Measurements from ENCODE around the gene B9D1. TPM values are rescaled to one million over a fixed set of nuclear protein-coding genes. Genes with fewer than 3 reads are reported as not detected.

B9D1 gene
- total RNA-seq, 1 experiment from 2014 or later = 48.0 TPM

- Histone ChIP-seq H2AFZ (ENCODE audit: low read length) (no peak overlapping the region), H3K9me3 (ENCODE audit: low read length) (no peaks in the 10 kb centered on the region), H3K4me1 (ENCODE audit: insufficient read depth, low read length) (peaks cover 30% of the 10 kb centered on the region), H3K9ac (ENCODE audit: low read length) (no peak overlapping the region), H3K9me2 (replicated peaks; ENCODE audit: low read length) (no peaks in the 10 kb centered on the region), H3F3A (ENCODE audit: low read length, unreplicated experiment) (no peaks in the 10 kb centered on the region), H3K27ac (ENCODE audit: low read length) (no peak overlapping the region), H3K36me3 (ENCODE audit: low read depth, low read length) (no peaks in the 10 kb centered on the region), H3K4me3 (ENCODE audit: low read length) (no peak overlapping the region), H3K79me2 (ENCODE audit: low read length) (no peaks in the 10 kb centered on the region), H3K4me2 (ENCODE audit: low read length) (no peak overlapping the region), H4K20me1 (ENCODE audit: low read length) (no peaks in the 10 kb centered on the region), H3K27me3 (ENCODE audit: low read length) (no peaks in the 10 kb centered on the region)
- DNase-seq = no peak
- intact Hi-C loops (cut with micrococcal nuclease) = no loop called here
- no TSS peak for BruUV-seq (replicated peaks)
- ChIA-PET CTCF (no interaction called here), POLR2A (ENCODE audit: unreplicated experiment) (no interaction called here)
- ATAC-seq = no peak
- TF ChIP-seq EZH2 (IDR thresholded peaks at IDR 0.05; ENCODE audit: low read length, unreplicated experiment) (no peak), EZH2phosphoT487 (IDR thresholded peaks at IDR 0.05; ENCODE audit: borderline replicate concordance, low read length) (no peak)
Measured at GRCh38 chr17:19348806-19349205, 13.7 kb downstream of the B9D1 start.

DNA sequence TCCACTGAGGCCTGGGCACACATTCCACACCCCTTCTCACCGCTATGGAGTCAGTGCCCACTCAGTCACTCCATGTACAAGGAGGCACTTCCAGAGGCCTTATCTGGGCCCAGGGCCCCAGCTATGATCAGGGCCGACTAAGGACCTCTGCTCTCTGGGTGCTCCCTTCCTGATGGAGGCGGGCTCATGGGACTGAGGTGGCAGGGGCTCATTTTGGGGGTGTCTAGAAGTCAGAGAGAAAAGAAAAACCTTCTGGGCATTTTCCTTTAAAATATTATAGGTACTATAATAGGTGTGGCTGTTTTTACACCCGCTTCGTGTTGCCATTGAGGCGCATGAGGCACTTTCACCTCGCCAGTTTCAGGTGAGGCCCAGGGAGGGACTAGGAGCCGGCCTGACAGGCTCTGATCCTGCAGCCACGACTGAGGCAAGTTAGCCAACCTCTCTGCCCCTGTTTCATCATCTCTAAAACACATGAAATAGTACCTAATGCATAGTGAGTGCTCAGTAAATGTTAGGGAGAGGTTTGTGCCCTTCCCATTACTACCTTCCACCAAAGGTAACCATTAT lies 14.4 kb downstream of the B9D1 start:
- H3K27me3 ChIP-seq (ENCODE audit: low read length) = no peaks in the 10 kb centered on the region
- DNase-seq (no peak), ATAC-seq (no peak)
- H3K9me3 ChIP-seq (ENCODE audit: low read length) = no peaks in the 10 kb centered on the region
- H3K79me2 ChIP-seq (ENCODE audit: low read length) = no peaks in the 10 kb centered on the region
- no peaks in the 10 kb centered on the region for H3K36me3 ChIP-seq (ENCODE audit: low read depth, low read length)
- H3K4me2 ChIP-seq (ENCODE audit: low read length) = no peak overlapping the region
- no peaks in the 10 kb centered on the region for H3F3A ChIP-seq (ENCODE audit: low read length, unreplicated experiment)
- H3K4me1 ChIP-seq (ENCODE audit: insufficient read depth, low read length) = peaks cover 30% of the 10 kb centered on the region
- H3K27ac ChIP-seq (ENCODE audit: low read length) = peak overlapping the region; percentile 78; the same call in 1 of the 2 replicates
- POLR2A ChIA-PET (ENCODE audit: unreplicated experiment) = no interaction called here
- H2AFZ ChIP-seq (ENCODE audit: low read length) = no peak overlapping the region
- H3K9ac ChIP-seq (ENCODE audit: low read length) = no peak overlapping the region
- H3K9me2 ChIP-seq (replicated peaks; ENCODE audit: low read length) = no peaks in the 10 kb centered on the region
- H4K20me1 ChIP-seq (ENCODE audit: low read length) = no peaks in the 10 kb centered on the region
- no peak overlapping the region for H3K4me3 ChIP-seq (ENCODE audit: low read length)
- no peak for TF ChIP-seq EZH2 (IDR thresholded peaks at IDR 0.05; ENCODE audit: low read length, unreplicated experiment)
- no peak for TF ChIP-seq EZH2phosphoT487 (IDR thresholded peaks at IDR 0.05; ENCODE audit: borderline replicate concordance, low read length)
- TF ChIP-seq, protein P1, sequence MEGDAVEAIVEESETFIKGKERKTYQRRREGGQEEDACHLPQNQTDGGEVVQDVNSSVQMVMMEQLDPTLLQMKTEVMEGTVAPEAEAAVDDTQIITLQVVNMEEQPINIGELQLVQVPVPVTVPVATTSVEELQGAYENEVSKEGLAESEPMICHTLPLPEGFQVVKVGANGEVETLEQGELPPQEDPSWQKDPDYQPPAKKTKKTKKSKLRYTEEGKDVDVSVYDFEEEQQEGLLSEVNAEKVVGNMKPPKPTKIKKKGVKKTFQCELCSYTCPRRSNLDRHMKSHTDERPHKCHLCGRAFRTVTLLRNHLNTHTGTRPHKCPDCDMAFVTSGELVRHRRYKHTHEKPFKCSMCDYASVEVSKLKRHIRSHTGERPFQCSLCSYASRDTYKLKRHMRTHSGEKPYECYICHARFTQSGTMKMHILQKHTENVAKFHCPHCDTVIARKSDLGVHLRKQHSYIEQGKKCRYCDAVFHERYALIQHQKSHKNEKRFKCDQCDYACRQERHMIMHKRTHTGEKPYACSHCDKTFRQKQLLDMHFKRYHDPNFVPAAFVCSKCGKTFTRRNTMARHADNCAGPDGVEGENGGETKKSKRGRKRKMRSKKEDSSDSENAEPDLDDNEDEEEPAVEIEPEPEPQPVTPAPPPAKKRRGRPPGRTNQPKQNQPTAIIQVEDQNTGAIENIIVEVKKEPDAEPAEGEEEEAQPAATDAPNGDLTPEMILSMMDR (conservative IDR thresholded peaks at IDR 0.05; ENCODE audit: low read depth, low read length) = no peak
- BruUV-seq (replicated peaks) = no TSS peak
- intact Hi-C loops (cut with micrococcal nuclease) = no loop called here
- CTCF ChIA-PET = no interaction called here

GRCh38 chr17:19347323-19348080 lies 15.0 kb downstream of the B9D1 start:
- POLR2A ChIA-PET (ENCODE audit: unreplicated experiment) = no interaction called here
- peak; percentile 22 for ATAC-seq
- DNase-seq = no peak

More at GRCh38 chr17:19347323-19348080, 15.0 kb downstream of the B9D1 start:
- no peaks in the 10 kb centered on the region for H3K27me3 ChIP-seq (ENCODE audit: low read length)
- no peak overlapping the region for H3K4me3 ChIP-seq (ENCODE audit: low read length)
- intact Hi-C loops (cut with micrococcal nuclease) = no loop called here
- H3K4me1 ChIP-seq (ENCODE audit: insufficient read depth, low read length) = peaks cover 30% of the 10 kb centered on the region
- no peaks in the 10 kb centered on the region for H3K9me3 ChIP-seq (ENCODE audit: low read length)
- H3K4me2 ChIP-seq (ENCODE audit: low read length) = peak overlapping the region; percentile 23
- H3K27ac ChIP-seq (ENCODE audit: low read length) = peak overlapping the region; percentile 78
- no peaks in the 10 kb centered on the region for H3F3A ChIP-seq (ENCODE audit: low read length, unreplicated experiment)
- no peaks in the 10 kb centered on the region for H3K9me2 ChIP-seq (replicated peaks; ENCODE audit: low read length)
- H4K20me1 ChIP-seq (ENCODE audit: low read length) = no peaks in the 10 kb centered on the region
- CTCF ChIA-PET = interaction anchor here (0.6 kb wide), 1 partner anchor 72 kb away, joined by 5 read pairs; no protein-coding TSS in a partner anchor
- BruUV-seq (replicated peaks) = no TSS peak
- no peaks in the 10 kb centered on the region for H3K36me3 ChIP-seq (ENCODE audit: low read depth, low read length)
- H3K9ac ChIP-seq (ENCODE audit: low read length) = peak overlapping the region; percentile 21
- TF ChIP-seq, protein P1 (conservative IDR thresholded peaks at IDR 0.05; ENCODE audit: low read depth, low read length) = no peak
- TF ChIP-seq EZH2 (IDR thresholded peaks at IDR 0.05; ENCODE audit: low read length, unreplicated experiment) = no peak
- no peaks in the 10 kb centered on the region for H3K79me2 ChIP-seq (ENCODE audit: low read length)
- peak overlapping the region; percentile 26 for H2AFZ ChIP-seq (ENCODE audit: low read length)

Data from PC-3 (cell line).